Measurements from ENCODE around the gene GANAB.
"Not testable (repeated sequence)": the region's sequence is repeated elsewhere in the genome, so short reads cannot be mapped to it uniquely, and the experiment has no call there.

The GANAB gene

DNA sequence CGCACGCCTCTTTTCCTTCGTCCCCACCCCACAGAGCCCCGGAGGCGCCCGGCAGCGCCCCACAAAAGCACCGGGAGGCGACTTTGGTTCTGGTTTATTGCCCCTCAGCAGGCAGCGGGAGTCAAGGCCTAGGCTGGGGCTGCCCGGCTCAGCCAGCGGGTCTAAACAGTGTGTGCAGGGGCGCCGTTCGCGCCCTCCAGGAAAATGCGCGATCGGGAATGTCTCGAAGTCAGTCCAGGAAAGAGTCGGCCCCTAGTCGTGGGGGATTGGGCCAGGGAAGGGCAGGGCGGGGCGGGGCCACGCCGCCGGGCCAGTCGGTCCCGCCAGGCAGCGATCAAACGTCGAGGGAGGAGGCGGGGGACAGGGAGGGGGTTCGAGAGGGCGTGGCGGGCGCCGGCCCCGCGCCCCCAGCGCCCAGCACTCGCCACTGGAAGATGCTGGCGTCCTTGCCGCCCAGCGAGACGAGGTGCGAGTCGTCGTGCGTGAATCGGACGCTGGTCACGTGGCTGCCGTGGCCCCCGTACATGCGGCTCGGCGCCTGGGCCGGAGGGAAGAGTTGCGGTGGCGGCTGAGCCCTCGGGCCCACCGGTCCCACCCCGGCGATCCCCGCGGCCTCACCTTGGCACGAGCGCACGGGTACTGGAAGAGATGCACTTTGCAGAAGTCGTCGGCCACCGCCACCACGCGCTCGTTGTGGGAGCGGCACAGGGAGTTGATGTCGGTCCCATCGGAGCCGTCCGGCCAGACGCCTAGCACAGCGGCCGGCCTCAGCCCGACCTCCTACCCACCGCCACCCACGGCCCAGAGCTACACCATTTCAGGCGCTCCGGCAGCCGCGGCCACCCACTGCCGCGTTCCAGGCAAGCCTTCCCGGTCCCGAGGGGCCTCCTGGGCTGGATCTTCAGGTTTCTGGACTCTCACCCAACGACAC, 44.0 kb downstream of the GANAB start:
- peak in 47 of 56 donors; percentile 50 to 91 (median 75) for DNase-seq

- peak; percentile 60 to 99 (median 95) for DNase-seq
Observed at GRCh38 chr11:62601372-62602140, 44.9 kb downstream of the GANAB start, which contains the start of gene MTA2. MTA2 (minus strand) TSS chr11:62601865; CDS start chr11:62601450, 415 bp downstream.

DNA sequence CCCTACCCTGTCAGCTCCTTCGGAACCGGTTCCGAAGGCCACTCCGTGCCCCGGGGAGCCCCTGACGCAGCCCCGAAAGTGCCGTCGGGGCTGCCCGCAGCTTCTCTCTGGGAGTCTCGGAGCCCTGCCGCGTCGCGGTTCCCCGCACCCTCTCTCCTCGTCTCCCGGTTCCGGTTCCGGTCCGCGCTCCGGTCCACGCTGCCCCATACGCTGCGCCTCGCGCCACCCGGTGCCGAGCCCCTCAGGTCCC, 45.4 kb downstream of the GANAB start:
- DNase-seq, result peak in 7 of 56 donors; percentile 32 to 67 (median 46)

GRCh38 chr11:62600367-62601121, 45.9 kb downstream of the GANAB start:
- DNase-seq, result no peak

DNA sequence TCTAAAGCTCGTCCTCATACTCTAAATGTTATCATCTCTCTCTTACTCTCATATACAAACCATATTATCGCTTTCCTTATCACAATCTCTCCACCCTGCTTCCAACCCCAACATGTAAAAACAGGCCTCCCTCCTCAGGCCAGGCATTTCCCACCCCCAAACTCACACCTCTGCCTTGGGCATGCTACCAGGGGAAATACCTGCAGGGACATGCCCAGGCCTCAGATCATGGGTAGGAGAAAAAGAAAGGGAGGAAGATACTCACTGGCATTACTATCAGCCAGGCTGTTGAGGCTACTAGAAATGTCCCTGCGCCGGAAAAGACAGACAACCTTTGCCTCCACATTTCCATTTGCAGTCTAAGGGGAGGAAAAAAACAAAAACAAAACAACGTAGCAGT, 46.5 kb downstream of the GANAB start:
- no peak for DNase-seq

- peak in 54 of 56 donors; percentile 40 to 96 (median 85) for DNase-seq
Observed at GRCh38 chr11:62599069-62599696, 47.2 kb downstream of the GANAB start.

DNA sequence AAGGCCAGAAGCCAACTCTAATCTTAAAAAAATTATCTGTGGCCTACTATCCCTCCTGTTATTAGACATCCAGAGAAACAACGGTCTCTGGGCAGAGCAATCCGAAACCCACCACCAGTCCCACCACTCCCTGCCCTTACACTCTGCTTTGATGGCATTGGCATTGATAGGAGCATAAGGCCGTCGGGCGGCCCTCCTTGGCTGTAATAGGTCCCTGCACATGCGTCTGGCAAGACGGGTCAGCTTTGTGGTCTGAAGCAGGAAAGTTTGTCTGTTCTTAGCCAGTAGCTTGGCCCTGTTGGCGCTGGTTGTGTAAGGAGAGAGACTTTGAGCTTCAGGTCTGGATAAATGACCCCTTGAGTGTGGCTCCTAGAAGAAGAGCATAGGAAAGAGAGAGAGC, 51.3 kb downstream of the GANAB start:
- no peak for DNase-seq

GRCh38 chr11:62593434-62594044, 52.9 kb downstream of the GANAB start:
- DNase-seq, result peak in 45 of 56 donors; percentile 9 to 83 (median 54)

DNA sequence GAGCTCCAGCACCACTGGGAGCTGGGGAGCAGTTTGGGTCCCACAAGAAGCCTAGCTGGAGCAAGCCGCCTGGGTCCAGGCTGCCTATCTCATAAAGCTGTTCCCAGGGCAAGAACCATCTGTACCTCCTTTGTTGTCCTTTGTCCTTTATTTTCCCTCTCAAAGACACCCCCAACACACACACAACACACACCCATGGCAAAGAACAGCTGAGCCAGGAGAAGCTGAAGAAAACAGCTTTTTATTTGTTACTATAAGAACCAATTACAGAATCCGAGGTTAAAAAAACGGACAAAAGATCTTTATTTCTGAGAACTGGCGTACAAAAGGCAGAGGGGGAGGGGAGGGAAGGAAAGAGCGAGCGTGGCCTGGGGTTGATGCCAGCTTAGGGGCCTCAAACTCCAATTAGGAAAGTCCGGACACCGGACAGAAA, 53.4 kb downstream of the GANAB start:
- peak in 34 of 56 donors; percentile 30 to 82 (median 56) for DNase-seq

DNA sequence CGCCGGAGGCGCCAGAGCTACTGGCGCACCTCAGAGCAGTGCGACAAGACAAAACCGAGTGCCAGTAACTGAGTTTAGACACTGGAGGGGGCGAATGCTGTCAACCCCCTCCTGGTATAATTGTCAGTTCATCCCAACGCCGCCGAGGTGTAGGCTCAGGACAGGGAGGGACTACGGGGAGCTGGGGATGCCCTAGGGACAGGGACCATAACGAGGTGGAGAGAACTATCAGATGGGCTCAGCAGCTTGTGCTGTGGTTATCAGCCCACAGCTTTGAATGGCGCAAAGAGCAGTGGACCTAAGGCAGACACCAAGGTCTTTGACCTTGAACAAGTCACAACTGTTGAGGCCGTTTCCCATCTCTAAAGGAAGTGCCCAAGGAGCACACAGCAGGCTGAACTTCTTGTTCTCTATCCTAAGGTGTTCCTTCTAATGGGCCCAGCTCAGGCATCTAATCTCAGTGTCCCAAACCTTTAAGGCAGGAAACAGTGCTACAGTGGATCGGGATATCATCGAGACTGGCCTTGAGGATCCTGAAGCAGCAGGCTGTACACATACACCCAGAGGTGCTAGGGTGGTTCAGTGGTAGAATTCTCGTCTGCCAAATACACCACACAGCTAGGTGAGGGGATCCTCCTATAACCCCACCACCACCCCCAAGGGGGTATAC, 54.1 kb downstream of the GANAB start:
- DNase-seq, result peak in 2 of 56 donors; percentile 40 to 56

DNA sequence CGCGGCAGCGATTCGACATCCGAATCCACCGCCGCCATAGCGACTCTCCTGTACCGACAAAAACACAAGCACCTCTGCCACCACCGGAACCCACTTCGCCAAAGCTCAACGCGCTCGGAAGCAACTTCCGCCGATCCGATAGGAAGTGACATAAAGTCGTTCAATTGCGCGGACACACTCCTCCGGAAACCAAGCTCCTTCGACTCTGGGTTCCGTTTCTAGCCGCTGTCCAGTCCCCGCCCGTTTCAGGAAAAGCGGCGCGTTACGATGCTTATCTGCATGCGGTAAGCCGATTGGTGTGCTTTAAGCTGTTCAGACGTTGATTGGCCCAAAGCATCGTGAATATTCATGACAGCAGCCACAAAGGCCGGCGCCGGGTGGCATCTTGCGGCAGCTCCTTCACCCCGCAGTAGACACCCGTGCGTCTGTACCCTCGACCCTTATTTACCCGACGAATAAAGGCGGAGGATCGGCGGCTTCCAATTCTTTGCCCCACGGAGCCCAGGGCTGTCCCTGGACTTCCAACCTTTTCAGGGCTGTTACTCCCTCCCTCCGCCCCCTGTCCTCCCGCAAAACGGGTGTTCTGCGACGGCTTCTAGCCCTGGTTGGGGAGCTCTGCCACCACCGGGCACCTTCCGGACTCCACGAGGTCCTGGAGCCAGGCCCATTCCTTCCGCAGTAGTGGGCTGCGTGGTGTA, 54.8 kb downstream of the GANAB start, which contains the start of gene TUT1:
TSS of gene TUT1 (minus strand) at position 76 of the 698 bp plus-strand sequence. CDS start at position 38, 38 bp downstream.
- peak; percentile 67 to 99 (median 96) for DNase-seq

DNA sequence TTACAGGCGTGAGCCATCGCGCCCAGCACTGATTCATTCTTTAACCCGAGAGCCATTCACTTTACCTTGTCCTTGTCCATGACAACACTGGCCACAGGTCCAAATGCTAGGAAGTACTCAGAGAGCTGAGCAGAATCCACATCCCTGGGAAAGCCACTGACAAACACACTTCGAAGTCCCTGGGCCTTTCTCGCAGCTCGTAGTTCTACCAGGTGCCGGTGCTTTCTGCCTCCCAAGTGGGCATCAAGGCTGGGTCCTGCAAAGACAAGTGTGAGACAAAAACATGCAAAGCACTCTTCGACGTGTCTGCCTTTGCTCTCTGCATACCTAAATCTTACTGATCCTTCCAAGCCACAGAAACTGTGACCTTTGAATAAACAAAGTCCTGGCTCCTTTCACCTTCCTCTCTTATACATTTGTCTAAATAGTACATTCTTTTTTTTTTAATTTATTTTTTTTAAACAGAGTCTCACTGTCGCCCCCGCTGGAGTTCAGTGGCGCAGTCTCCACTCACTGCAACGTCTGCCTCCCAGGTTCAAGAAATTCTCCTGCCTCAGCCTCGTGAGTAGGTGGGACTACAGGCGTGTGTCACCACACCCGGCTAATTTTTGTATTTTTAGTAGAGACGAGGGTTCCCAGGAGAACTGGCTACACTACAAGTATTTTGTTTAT, 57.3 kb downstream of the GANAB start:
- DNase-seq, result no peak

DNA sequence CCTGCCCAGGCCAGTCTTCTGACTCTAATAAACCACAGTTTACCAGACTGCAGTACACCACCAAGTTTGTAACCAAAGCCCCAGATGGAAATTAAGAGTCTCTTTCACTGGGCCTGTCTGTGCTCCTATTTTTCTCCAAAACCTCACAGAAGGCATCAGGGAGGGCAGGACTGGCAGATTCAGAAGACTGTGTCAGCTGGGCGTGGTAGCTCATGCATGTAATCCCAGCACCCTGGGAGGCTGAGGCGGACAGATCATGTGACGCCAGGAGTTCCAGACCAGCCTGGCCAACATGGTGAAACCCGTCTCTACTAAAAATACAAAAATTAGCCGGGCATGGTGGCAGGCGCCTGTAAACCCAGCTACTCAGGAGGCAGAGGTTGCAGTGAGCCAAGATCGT, 61.1 kb downstream of the GANAB start:
- not testable (repeated sequence) for DNase-seq

GRCh38 chr11:62581735-62582134, 64.7 kb downstream of the GANAB start:
- not testable (repeated sequence) for DNase-seq

GRCh38 chr11:62580959-62581715, 65.3 kb downstream of the GANAB start:
- no peak for DNase-seq

DNA sequence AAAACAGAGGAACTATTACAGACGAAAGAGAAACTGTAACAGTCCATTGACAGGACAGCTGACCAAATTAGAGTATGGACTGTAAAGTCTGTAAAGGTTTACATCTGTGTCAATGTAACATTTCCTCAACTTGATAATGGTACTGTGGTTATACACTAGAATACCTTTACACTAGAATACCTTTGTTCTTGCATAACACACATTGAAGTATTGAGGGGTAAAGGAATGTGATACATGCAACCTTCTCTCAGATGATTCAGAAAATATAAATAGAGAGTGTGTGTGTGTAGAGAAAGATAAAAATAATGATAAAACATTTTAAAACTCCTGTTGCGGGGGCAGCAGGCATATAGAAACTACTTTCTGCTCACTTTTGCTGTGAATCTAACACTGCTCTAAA, 67.2 kb downstream of the GANAB start:
- DNase-seq, result no peak

DNA sequence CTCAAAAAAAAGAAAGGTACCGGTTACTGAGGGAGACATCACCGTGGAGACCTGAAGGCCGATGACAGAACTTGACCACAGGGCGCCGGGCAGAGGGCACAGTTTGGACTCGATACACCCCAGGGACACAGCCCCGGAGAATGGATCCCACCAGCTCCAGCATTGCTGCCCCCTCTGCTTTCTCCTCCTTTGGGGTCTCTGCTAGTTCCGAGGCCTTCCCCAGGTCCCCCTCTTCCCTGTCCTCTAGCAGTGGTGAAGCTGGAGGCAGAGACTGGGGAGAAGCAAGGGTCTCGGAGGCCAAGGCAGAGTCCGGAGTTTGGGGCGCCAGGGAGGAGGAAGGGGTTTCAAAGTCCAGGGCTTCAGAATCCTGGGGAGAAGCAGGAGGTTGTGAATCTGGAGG, 67.9 kb downstream of the GANAB start:
- DNase-seq, result no peak
